Coronary artery (tissue), 2 donors: Measurements from ENCODE around the gene PKP1.

Experiments used
- DNase-seq: peaks from one replicate; pipeline ENCODE4 v3.0.0-alpha.2; 2017; ENCODE audit warnings: low spot score
- H3K27ac ChIP-seq, 2 donors: fragments of 200-600 bp; sonication (generic); one replicate each; pipeline ENCODE4 v1.5.1; 2016 to 2019
- H3K4me3 ChIP-seq: fragments of 200-600 bp; sonication (generic); 2 replicates; pipeline ENCODE4 v1.5.1; 2016; ENCODE audit warnings: mild to moderate bottlenecking, moderate library complexity
- TF ChIP-seq, protein P1 (sequence below): fragments of 200-600 bp; sonication (generic); IDR thresholded peaks from one replicate; pipeline ENCODE4 v1.5.1; 2019; ENCODE audit warnings: antibody characterized with exemption

PKP1 gene

GRCh38 chr1:201335174-201335870 lies 52.0 kb downstream of the PKP1 start:
- Histone ChIP-seq H3K4me3 (no peak overlapping the region), H3K27ac (no peak overlapping the region)
- TF ChIP-seq, protein P1, sequence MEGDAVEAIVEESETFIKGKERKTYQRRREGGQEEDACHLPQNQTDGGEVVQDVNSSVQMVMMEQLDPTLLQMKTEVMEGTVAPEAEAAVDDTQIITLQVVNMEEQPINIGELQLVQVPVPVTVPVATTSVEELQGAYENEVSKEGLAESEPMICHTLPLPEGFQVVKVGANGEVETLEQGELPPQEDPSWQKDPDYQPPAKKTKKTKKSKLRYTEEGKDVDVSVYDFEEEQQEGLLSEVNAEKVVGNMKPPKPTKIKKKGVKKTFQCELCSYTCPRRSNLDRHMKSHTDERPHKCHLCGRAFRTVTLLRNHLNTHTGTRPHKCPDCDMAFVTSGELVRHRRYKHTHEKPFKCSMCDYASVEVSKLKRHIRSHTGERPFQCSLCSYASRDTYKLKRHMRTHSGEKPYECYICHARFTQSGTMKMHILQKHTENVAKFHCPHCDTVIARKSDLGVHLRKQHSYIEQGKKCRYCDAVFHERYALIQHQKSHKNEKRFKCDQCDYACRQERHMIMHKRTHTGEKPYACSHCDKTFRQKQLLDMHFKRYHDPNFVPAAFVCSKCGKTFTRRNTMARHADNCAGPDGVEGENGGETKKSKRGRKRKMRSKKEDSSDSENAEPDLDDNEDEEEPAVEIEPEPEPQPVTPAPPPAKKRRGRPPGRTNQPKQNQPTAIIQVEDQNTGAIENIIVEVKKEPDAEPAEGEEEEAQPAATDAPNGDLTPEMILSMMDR = no peak
- DNase-seq = no peak

DNA sequence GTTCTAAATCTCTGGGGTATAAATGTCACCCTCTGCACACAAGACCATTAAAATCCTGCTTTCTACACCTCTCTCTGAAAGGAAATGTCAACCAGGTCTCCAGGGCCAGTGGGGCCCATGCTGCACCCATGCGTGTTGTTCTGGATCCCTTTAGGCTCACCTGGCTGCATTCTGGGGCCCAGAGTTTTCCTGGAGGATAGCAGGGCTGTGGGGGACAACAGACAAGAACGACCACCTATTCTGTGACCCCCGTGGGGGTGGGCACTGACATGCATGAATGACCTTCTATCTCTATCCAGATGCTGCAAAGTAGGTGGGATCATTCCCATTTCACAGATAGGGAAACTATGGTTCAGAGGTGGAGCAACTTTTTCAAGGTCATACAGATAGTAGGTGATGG lies 52.6 kb downstream of the PKP1 start:
- no peak overlapping the region for H3K27ac ChIP-seq
- TF ChIP-seq, protein P1 = no peak
- no peak for DNase-seq
- no peak overlapping the region for H3K4me3 ChIP-seq

DNA sequence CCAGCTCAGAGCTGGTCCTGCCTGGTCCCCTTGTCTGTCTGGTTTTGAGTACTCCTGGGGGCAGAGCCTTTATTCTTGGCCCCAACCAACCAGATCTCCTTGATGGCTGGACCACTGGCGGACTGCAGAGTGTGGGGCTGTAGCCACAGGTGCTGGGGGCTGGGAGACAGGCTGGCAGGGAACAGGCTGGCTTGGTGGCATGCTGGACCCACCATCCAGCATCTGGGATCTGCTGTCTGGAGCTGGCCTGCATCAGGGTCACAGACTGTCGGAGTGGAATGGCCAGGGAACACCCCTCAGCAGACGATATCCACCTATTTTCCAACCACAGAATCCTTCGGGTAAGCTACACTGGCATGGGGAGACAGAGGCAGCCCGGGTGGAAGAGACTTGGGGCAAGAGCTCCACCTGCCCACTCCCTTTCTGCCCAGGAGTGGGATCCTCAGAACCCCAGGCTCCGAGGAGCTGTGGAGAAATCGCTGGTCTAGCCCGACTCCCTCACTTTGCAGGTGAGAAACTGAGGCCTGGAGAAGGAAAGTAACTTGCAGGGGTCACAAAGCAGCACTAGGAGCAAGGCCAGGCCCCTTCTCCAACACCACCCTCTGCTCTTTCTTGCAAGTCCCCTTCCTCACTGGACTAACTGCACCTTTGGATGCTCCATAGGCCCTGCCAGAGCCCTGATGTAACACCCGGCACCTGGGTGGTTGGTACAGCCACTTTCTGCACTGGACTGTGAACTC lies 53.6 kb downstream of the PKP1 start:
- TF ChIP-seq, protein P1 = no peak
- Histone ChIP-seq H3K27ac (no peak overlapping the region), H3K4me3 (no peak overlapping the region)
- no peak for DNase-seq

DNA sequence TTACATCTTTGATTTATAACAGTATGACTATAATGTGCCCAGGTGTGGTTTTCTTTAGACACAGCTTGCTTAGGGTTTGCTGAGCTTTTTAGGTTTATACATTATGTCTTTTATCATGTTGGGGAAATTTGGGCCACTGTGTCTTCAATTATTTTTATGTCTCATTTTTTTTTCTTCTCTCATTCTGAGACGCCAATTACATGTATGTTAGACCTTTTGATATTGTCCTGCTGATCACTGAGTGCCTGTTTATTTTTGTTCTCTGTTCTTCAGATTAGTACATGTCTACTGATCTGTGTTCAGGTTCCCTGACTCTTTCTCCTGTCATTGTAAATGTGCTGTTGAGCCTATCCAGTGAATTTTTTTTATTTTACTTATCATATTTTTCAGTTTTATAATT lies 58.1 kb downstream of the PKP1 start:
- Histone ChIP-seq H3K4me3 (no peak overlapping the region), H3K27ac (no peak overlapping the region)
- TF ChIP-seq, protein P1 = no peak
- no peak for DNase-seq

DNA sequence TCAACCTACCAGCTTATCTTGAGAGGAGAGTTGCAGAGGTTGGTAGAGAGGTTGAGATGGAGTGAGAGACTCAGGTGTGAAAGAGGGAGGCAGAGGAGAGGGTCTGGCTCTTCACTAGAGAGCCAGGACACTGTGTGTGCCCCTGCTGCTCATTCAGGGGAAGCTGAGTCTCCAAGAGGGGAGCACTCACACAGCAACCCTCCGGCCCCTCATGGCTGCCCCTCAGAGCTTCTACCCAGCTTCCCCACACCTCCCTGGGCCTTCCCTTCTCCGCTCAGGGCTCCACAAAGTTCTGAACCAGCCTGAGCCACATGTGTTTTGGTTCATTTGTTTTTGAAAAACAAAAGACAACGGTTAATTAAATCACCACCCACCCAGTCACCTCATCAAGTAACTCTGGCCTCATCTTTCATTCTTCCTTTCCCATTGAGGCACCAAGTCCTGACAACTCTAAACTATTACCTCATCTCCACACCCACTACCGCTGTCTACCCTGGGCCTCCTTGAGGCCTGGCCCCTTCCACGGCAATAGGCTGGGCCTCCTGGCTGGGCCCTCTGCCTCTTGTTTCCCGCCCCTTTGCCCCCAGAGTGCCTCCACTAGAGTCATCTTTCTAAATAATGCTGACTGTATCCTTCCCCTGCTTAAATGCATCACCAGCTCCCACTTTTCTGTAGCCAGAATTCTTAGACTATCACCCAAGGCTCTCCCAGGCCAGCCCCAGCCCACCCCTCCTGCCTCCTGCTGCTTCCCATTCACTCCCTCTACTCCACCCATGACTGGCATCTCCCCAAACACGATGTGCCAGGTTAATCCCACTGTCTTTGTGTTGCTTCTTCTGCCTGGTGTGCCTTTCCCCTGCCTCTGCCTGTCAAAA lies 61.1 kb downstream of the PKP1 start:
- TF ChIP-seq, protein P1 = no peak
- DNase-seq = no peak

GRCh38 chr1:201345081-201345355 lies 61.7 kb downstream of the PKP1 start:
- TF ChIP-seq, protein P1 = no peak
- no peak for DNase-seq
- H3K27ac ChIP-seq = no peak overlapping the region
- no peak overlapping the region for H3K4me3 ChIP-seq

More for the DNA sequence above, 61.1 kb downstream of the PKP1 start:
- Histone ChIP-seq H3K27ac (no peak overlapping the region), H3K4me3 (no peak overlapping the region)
